SK-N-MC (cell line): Measurements from ENCODE around the gene DOCK6.

Experiments
- DNase-seq: peaks from one replicate; pipeline ENCODE4 v3.0.0-alpha.2; 2011; ENCODE audit warnings: low read depth, low spot score
- H3K27ac ChIP-seq: fragments of 200-600 bp; sonication (generic); 2 replicates; pipeline ENCODE4 v1.5.1; 2016; ENCODE audit warnings: mixed run types
- H3K36me3 ChIP-seq: fragments of 200-600 bp; sonication (generic); 2 replicates; pipeline ENCODE4 v1.6.1; 2017; ENCODE audit warnings: antibody characterized with exemption, low read length, mixed read lengths; ENCODE audit not compliant: insufficient read depth
- H3K4me3 ChIP-seq: fragments of 200-600 bp; sonication (generic); 2 replicates; pipeline ENCODE4 v1.5.1; 2016
- H3K9ac ChIP-seq: fragments of 200-600 bp; sonication (generic); 2 replicates; pipeline ENCODE4 v1.8.0; 2017; ENCODE audit warnings: mixed run types, mixed read lengths; ENCODE audit not compliant: insufficient read length
- H3K9me3 ChIP-seq: fragments of 200-600 bp; sonication (generic); 2 replicates; pipeline ENCODE4 v1.6.1; 2017; ENCODE audit warnings: low read depth, mild to moderate bottlenecking, antibody characterized with exemption, low read length, moderate library complexity, mixed read lengths
- EZH2 ChIP-seq: fragments of 200-600 bp; sonication (generic); IDR thresholded peaks from one replicate; pipeline ENCODE4 v1.6.1; 2017; ENCODE audit warnings: antibody characterized with exemption
- FOXP2 ChIP-seq: optimal IDR thresholded peaks from 2 replicates; pipeline ENCODE3; 2011; ENCODE audit warnings: mild to moderate bottlenecking, moderate library complexity; ENCODE audit not compliant: insufficient read depth; ENCODE audit errors: extremely low read length, control extremely low read depth
- POLR2AphosphoS5 ChIP-seq: IDR thresholded peaks from 2 replicates; pipeline ENCODE4 v1.6.1; 2012; ENCODE audit warnings: mild to moderate bottlenecking, low read depth, low read length, borderline replicate concordance

DOCK6 gene, protein sequence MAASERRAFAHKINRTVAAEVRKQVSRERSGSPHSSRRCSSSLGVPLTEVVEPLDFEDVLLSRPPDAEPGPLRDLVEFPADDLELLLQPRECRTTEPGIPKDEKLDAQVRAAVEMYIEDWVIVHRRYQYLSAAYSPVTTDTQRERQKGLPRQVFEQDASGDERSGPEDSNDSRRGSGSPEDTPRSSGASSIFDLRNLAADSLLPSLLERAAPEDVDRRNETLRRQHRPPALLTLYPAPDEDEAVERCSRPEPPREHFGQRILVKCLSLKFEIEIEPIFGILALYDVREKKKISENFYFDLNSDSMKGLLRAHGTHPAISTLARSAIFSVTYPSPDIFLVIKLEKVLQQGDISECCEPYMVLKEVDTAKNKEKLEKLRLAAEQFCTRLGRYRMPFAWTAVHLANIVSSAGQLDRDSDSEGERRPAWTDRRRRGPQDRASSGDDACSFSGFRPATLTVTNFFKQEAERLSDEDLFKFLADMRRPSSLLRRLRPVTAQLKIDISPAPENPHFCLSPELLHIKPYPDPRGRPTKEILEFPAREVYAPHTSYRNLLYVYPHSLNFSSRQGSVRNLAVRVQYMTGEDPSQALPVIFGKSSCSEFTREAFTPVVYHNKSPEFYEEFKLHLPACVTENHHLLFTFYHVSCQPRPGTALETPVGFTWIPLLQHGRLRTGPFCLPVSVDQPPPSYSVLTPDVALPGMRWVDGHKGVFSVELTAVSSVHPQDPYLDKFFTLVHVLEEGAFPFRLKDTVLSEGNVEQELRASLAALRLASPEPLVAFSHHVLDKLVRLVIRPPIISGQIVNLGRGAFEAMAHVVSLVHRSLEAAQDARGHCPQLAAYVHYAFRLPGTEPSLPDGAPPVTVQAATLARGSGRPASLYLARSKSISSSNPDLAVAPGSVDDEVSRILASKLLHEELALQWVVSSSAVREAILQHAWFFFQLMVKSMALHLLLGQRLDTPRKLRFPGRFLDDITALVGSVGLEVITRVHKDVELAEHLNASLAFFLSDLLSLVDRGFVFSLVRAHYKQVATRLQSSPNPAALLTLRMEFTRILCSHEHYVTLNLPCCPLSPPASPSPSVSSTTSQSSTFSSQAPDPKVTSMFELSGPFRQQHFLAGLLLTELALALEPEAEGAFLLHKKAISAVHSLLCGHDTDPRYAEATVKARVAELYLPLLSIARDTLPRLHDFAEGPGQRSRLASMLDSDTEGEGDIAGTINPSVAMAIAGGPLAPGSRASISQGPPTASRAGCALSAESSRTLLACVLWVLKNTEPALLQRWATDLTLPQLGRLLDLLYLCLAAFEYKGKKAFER (N-terminal part only)

DNA sequence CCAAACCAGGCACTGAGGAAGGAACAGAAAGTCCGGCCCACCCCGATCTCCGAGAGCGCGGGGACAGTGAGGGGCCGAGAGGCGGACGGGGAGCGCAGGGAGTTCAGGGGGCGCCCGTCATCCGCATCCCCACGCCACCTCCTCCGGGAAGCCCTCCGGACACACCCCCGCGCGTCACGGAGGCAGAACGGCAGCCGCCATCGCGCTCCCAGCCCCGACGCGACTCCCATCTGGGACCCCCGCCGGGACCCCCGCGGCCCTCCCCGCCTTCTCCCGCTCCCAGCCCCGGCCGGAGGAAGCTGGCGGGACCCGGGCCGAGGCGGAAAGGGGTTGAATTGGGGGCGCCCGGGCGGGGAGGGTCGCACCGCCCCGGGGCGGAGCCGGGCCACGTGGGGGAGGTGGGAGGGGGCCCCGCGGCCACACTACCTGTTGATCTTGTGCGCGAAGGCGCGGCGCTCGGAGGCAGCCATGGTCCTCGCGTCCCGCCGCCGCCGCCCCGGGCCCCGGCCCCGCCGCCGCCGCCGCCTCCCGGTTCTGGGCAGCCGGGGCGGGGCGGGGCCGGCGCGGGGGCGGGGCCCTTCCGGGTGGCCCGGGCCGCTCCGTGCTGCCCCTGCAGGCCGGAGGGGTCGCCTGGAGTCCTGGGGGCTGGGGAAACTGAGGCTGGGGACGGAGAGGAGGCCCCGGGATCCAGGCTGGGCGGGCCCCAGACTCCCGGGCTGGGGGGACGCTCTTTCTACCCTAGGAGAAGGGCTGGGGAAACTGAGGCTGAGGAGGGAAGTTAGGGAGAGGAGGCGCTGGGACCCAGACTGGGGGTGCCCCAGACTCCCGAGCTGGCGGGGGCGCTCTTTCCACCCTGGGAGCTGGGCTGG lies at the start of gene DOCK6:
Gene DOCK6, minus strand, starts transcription at position 554 of the 869 bp plus-strand sequence. Its CDS starts 84 bp downstream, at position 470.
- no peaks in the 10 kb centered on the region for H3K36me3 ChIP-seq
- DNase-seq = no peak
- no peaks in the 10 kb centered on the region for H3K9me3 ChIP-seq
- TF ChIP-seq POLR2AphosphoS5 (no peak), FOXP2 (no peak), EZH2 (no peak)
- H3K4me3 ChIP-seq = peak within 1 kb of the TSS; percentile 84
- no peak within 1 kb of the TSS for H3K27ac ChIP-seq
- H3K9ac ChIP-seq = peak within 1 kb of the TSS; percentile 67

DNA sequence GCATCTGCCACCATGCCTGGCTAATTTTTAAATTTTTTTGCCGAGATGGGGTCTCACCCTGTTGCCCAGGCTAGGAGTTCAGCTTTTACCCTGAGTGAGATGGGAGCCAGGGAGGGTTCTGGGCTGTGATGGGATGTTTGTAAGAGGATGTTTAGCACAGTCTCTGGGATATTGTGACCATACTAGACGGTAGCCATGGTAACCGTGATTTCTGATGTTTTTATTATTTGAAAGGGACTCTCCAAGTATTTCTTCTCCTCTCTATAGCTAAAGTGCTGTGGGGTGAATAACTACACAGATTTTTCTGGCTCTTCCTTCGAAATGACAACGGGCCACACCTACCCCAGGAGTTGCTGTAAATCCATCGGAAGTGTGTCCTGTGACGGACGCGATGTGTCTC lies 44.0 kb upstream of the DOCK6 start:
- TF ChIP-seq POLR2AphosphoS5 = no peak
- no peak for TF ChIP-seq FOXP2
- DNase-seq = no peak
- H3K9me3 ChIP-seq = no peaks in the 10 kb centered on the region
- H3K4me3 ChIP-seq = no peak overlapping the region
- H3K36me3 ChIP-seq = no peaks in the 10 kb centered on the region
- H3K9ac ChIP-seq = no peak overlapping the region
- H3K27ac ChIP-seq = no peak overlapping the region

DNA sequence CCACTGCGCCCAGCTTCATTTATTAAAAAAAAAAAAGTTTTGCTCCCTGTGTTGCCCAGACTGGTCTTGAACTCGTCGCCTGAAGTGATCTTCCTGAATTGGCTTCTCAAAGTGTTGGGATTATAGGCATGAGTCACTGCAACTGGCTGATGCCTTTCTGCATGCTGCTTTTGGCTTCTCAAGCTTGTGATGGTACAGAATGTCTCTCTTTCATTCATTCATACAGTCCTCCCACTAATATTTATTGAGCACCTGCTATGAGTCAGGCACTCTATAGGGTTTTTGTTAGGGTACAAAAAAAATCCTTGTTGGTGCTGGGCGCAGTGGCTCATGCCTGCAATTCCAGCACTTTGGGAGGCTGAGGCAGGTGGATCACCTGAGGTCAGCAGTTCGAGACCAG lies 42.6 kb upstream of the DOCK6 start:
- Histone ChIP-seq H3K36me3 (no peaks in the 10 kb centered on the region), H3K4me3 (no peak overlapping the region), H3K9me3 (no peaks in the 10 kb centered on the region), H3K27ac (no peak overlapping the region), H3K9ac (no peak overlapping the region)
- DNase-seq = no peak
- no peak for TF ChIP-seq POLR2AphosphoS5

DNA sequence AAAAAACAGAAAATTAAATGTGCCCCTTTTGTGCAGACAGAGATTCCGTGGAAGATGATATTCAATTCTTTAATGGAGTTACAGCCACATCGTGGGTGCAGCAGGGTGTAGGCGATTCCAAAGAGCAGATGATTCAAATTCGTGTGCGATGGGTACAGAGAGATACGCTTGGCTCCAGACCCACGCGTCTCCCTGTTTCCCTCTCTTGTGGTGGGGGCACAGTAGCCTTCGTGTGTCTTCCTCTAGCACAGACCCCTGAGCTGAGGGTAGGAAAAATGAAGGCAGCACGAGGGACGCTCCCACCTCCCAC lies 38.4 kb upstream of the DOCK6 start:
- Histone ChIP-seq H3K36me3 (no peaks in the 10 kb centered on the region), H3K27ac (no peak overlapping the region), H3K4me3 (no peak overlapping the region), H3K9ac (no peak overlapping the region), H3K9me3 (no peaks in the 10 kb centered on the region)
- TF ChIP-seq POLR2AphosphoS5 (no peak), FOXP2 (no peak), EZH2 (no peak)
- DNase-seq = no peak

DNA sequence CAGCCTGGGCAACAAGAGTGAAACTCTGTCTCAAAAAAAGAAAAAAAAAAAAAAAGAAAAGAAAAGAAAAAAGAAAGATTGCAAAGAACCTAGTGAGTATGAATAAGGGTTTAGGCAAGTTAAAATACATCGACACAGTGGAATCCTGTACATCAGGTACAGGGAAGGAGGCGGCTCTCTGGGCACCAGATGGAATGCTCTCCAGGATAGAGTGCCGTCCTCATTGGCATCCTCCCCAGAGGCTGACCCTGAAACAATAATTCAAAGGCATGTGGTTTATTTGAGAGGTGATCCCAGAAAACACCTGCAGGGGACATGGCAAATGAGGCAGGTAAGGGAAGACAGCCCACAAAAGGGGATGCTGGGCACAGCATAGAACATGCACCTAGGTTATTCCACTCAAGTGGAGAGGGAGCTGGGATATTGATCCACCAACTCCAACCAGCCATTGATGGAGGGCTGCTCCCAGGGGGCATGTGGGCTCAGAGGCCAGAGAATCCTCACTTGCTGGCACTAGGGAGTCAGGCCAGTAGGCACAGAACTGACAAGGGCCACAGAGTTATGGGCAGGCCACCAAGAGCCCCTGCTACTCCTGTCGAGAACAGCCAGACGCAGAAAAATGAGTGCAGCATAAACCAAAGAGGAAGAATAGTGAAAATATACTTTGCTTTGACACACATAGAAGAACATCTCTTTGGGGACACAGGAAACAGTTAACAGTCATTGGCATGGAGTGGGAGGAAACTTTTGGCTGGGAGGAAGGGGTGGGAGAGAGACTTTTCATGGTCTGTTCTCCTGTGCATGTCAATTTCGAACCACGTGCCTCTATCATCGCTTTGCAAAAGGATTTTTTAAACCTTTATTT lies 37.9 kb upstream of the DOCK6 start:
- Histone ChIP-seq H3K9me3 (no peaks in the 10 kb centered on the region), H3K27ac (no peak overlapping the region), H3K36me3 (no peaks in the 10 kb centered on the region), H3K9ac (no peak overlapping the region), H3K4me3 (no peak overlapping the region)
- TF ChIP-seq EZH2 (no peak), FOXP2 (no peak), POLR2AphosphoS5 (no peak)
- DNase-seq = no peak

DNA sequence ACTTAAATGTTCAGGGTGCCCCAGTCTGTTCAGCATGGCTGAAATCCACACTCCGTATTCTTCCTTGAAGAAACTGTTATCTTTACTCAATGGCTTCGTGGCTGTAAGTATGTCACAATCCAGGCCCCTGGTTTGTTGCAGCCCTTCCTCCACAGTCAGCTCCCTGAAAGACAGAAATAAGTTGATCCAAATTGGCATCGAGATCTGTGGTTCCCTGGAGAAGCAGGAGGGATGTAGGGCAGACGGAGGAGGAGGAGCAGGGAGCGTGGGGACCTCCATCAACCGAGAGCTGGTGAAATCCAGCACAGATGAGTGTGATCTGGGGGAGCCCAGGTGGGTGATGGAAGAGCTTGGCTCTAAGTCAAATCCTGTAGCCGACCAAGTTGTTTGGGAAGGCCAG lies 33.9 kb upstream of the DOCK6 start:
- Histone ChIP-seq H3K27ac (no peak overlapping the region), H3K9ac (no peak overlapping the region), H3K36me3 (no peaks in the 10 kb centered on the region), H3K9me3 (no peaks in the 10 kb centered on the region), H3K4me3 (no peak overlapping the region)
- DNase-seq = no peak
- no peak for TF ChIP-seq EZH2
- no peak for TF ChIP-seq FOXP2
- TF ChIP-seq POLR2AphosphoS5 = no peak

DNA sequence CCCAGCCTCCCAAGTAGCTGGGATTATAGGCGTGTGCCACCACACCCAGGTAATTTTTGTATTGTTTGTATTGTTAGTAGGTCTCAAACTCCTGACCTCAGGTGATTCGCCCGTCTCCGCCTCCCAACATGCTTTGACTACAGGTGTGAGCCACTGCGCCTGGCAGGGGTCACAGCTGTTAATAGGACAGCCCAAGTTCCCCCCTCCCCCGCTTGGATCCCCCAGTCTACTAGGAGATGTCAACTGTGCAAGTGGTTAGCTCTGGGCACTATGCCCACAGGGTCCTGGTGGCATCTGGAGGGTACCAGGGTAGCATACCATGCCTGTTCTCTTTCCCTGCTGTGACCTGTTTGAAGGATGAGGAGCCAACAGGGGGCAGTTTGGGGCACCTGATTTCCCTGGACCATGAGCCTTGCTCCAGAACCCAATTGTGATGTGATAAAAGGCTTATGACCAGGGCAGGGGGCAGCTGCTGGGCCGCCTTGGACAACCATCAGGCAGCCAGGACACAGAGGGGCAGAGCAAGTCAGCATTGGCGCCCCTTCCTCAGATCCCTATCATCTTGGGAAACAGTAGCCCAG lies 33.4 kb upstream of the DOCK6 start, which contains the start of gene TSPAN16:
Gene TSPAN16, plus strand, starts transcription at position 496 of the 581 bp plus-strand sequence. CDS start 138 bp downstream, outside the sequence.
- Histone ChIP-seq H3K9ac (no peak within 1 kb of the TSS), H3K4me3 (no peak within 1 kb of the TSS), H3K27ac (no peak within 1 kb of the TSS), H3K9me3 (no peaks in the 10 kb centered on the region), H3K36me3 (no peaks in the 10 kb centered on the region)
- TF ChIP-seq POLR2AphosphoS5 (no peak), EZH2 (no peak), FOXP2 (no peak)
- DNase-seq = no peak
